SK-N-SH treated with all-trans-retinoic acid at 6 μM for 48 hours (cell line): ENCODE measurements around the gene NRL.

Source experiments
- ATAC-seq: fragments of 200-7000 bp; cut with Tn5 transposase; 3 replicates; pipeline ENCODE4 v1.9.1; 2020; ENCODE audit warnings: mild to moderate bottlenecking, moderate library complexity
- ARNTL ChIP-seq: fragments of 450-650 bp; formaldehyde crosslinking; IDR thresholded peaks from 2 replicates; pipeline ENCODE4 v1.5.0; 2020; ENCODE audit warnings: low read depth, mild to moderate bottlenecking, moderate library complexity, borderline replicate concordance
- GLIS3 ChIP-seq: fragments of 250-450 bp; sonication (Bioruptor Pico); IDR thresholded peaks from 2 replicates; pipeline ENCODE4 v1.5.0; 2020; ENCODE audit warnings: mild to moderate bottlenecking, moderate library complexity
- ISL1 ChIP-seq: fragments of 250-450 bp; sonication (Bioruptor Pico); IDR thresholded peaks from 2 replicates; pipeline ENCODE4 v2.1.2; 2022; ENCODE audit warnings: mild to moderate bottlenecking, moderate library complexity
- OSR1 ChIP-seq: fragments of 250-450 bp; sonication (Bioruptor Pico); IDR thresholded peaks from 2 replicates; pipeline ENCODE4 v1.8.0; 2022; ENCODE audit warnings: moderate library complexity, mild to moderate bottlenecking, inconsistent platforms
- PPARA ChIP-seq: fragments of 250-450 bp; sonication (Bioruptor Pico); IDR thresholded peaks from 2 replicates; pipeline ENCODE4 v1.5.0; 2020; ENCODE audit warnings: mild to moderate bottlenecking, borderline replicate concordance
- RARB ChIP-seq: fragments of 250-450 bp; sonication (Bioruptor Pico); IDR thresholded peaks from 2 replicates; pipeline ENCODE4 v1.8.0; 2021; ENCODE audit warnings: mild to moderate bottlenecking, moderate library complexity
- SNAI2 ChIP-seq: fragments of 250-450 bp; sonication (Bioruptor Pico); IDR thresholded peaks from 2 replicates; pipeline ENCODE4 v1.5.0; 2020; ENCODE audit warnings: mild to moderate bottlenecking, moderate library complexity
- TOX ChIP-seq: fragments of 250-450 bp; sonication (Bioruptor Pico); IDR thresholded peaks from 2 replicates; pipeline ENCODE4 v1.8.0; 2021; ENCODE audit warnings: mild to moderate bottlenecking, moderate library complexity, borderline replicate concordance
- ZC3H10 ChIP-seq: fragments of 250-450 bp; sonication (Bioruptor Pico); IDR thresholded peaks from 2 replicates; pipeline ENCODE4 v1.5.1; 2021; ENCODE audit warnings: mild to moderate bottlenecking, moderate library complexity
- ZFP3 ChIP-seq: fragments of 250-450 bp; sonication (Bioruptor Pico); IDR thresholded peaks from 2 replicates; pipeline ENCODE4 v1.5.0; 2020; ENCODE audit warnings: mild to moderate bottlenecking, moderate library complexity
- ZNF565 ChIP-seq: fragments of 450-650 bp; formaldehyde crosslinking; conservative IDR thresholded peaks from 2 replicates; pipeline ENCODE4 v1.5.0; 2020; ENCODE audit warnings: low read depth, mild to moderate bottlenecking, moderate library complexity
- ZNF70 ChIP-seq: fragments of 450-650 bp; formaldehyde crosslinking; IDR thresholded peaks from 2 replicates; pipeline ENCODE4 v1.5.0; 2020; ENCODE audit warnings: mild to moderate bottlenecking, moderate library complexity
- TF ChIP-seq, protein P1 (sequence below): fragments of 250-450 bp; sonication (Bioruptor Pico); IDR thresholded peaks from 2 replicates; pipeline ENCODE4 v1.5.0; 2020; ENCODE audit warnings: mild to moderate bottlenecking, moderate library complexity
- TF ChIP-seq, protein P2 (sequence below): fragments of 250-450 bp; sonication (Bioruptor Pico); IDR thresholded peaks from 2 replicates; pipeline ENCODE4 v1.5.1; 2020; ENCODE audit warnings: low read depth, mild to moderate bottlenecking, moderate library complexity
- TF ChIP-seq, protein P3 (sequence below): fragments of 250-450 bp; sonication (Bioruptor Pico); IDR thresholded peaks from 2 replicates; pipeline ENCODE4 v1.5.1; 2021; ENCODE audit warnings: mild to moderate bottlenecking, moderate library complexity
- TF ChIP-seq, protein P4 (sequence below): fragments of 250-450 bp; sonication (Bioruptor Pico); IDR thresholded peaks from 2 replicates; pipeline ENCODE4 v1.8.0; 2020; ENCODE audit warnings: mild to moderate bottlenecking, moderate library complexity, borderline replicate concordance

The NRL gene

DNA sequence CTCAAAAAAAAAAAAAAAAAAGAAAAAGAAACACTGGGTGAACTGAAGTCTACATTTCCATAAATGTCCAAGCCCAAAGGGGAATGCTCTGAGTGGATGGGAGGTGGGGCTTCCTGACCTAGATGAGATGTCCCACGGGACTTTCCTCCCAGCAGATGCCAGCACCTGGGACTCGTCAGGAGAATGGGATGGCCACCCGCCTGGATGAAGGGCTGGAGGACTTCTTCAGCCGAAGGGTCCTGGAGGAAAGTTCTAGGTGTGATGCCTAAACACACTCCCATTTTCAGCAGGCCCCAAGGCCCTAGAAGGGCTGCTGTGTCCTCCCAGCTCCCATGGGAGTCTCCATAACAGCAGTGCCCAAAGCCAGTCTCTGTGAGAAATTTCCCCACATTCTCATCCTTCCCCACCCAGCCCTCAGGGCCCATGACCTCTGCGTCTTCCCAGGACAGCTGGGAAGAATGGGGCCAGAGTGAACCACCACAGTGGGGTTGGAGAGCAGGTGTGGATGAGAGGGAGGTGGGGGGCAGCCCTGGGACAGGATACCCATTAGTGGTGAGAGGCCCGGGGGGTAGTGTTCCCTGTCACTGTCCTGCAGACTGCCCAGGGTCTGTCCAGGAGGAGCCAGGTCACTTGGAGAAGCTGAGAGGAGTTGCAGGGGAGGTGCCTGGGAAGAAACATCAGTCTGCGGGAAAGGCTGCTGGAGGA, 50.5 kb downstream of the NRL start (continued):
- TF ChIP-seq, protein P1, sequence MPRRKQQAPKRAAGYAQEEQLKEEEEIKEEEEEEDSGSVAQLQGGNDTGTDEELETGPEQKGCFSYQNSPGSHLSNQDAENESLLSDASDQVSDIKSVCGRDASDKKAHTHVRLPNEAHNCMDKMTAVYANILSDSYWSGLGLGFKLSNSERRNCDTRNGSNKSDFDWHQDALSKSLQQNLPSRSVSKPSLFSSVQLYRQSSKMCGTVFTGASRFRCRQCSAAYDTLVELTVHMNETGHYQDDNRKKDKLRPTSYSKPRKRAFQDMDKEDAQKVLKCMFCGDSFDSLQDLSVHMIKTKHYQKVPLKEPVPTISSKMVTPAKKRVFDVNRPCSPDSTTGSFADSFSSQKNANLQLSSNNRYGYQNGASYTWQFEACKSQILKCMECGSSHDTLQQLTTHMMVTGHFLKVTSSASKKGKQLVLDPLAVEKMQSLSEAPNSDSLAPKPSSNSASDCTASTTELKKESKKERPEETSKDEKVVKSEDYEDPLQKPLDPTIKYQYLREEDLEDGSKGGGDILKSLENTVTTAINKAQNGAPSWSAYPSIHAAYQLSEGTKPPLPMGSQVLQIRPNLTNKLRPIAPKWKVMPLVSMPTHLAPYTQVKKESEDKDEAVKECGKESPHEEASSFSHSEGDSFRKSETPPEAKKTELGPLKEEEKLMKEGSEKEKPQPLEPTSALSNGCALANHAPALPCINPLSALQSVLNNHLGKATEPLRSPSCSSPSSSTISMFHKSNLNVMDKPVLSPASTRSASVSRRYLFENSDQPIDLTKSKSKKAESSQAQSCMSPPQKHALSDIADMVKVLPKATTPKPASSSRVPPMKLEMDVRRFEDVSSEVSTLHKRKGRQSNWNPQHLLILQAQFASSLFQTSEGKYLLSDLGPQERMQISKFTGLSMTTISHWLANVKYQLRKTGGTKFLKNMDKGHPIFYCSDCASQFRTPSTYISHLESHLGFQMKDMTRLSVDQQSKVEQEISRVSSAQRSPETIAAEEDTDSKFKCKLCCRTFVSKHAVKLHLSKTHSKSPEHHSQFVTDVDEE (CRISPR knock-in tag): no peak
- no peak for TF ChIP-seq ISL1 (CRISPR knock-in tag)
- no peak for TF ChIP-seq SNAI2 (CRISPR knock-in tag)
- TF ChIP-seq TOX (CRISPR knock-in tag): no peak

DNA sequence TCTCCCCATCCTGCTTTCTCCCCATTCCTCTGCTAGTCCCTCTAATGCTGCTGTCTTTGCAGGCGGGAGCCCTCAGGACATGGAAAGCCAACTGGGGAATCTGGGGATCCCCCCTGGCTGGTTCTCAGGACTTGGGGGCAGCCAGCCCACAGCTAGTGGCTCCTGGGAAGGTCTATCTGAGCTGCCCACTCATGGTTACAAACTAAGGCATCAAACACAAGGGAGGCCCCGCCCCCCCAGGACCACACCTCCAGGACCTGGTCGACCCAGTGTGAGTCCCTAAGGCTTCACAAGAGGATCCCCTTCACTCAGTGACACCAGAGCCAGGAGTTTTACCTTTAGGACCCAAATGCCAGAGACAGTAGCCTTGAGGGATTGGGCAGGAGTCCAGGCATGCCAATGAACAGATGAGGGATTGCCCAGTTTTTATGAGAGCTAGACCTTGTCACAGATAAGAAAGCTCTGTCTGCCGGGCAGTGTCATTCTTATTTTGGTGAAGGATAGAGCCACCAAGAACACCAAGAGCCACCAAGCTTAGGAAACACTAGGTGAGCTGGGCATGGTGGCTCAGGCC, 51.4 kb downstream of the NRL start:
- TF ChIP-seq ZC3H10 (no peak), OSR1 (CRISPR knock-in tag) (no peak), ZNF70 (CRISPR knock-in tag) (no peak), ARNTL (CRISPR knock-in tag) (no peak), ZNF565 (no peak)
- TF ChIP-seq, protein P1 (CRISPR knock-in tag): no peak
- TF ChIP-seq, protein P2, sequence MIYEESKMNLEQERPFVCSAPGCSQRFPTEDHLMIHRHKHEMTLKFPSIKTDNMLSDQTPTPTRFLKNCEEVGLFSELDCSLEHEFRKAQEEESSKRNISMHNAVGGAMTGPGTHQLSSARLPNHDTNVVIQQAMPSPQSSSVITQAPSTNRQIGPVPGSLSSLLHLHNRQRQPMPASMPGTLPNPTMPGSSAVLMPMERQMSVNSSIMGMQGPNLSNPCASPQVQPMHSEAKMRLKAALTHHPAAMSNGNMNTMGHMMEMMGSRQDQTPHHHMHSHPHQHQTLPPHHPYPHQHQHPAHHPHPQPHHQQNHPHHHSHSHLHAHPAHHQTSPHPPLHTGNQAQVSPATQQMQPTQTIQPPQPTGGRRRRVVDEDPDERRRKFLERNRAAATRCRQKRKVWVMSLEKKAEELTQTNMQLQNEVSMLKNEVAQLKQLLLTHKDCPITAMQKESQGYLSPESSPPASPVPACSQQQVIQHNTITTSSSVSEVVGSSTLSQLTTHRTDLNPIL (CRISPR knock-in tag): no peak
- ATAC-seq: no peak

DNA sequence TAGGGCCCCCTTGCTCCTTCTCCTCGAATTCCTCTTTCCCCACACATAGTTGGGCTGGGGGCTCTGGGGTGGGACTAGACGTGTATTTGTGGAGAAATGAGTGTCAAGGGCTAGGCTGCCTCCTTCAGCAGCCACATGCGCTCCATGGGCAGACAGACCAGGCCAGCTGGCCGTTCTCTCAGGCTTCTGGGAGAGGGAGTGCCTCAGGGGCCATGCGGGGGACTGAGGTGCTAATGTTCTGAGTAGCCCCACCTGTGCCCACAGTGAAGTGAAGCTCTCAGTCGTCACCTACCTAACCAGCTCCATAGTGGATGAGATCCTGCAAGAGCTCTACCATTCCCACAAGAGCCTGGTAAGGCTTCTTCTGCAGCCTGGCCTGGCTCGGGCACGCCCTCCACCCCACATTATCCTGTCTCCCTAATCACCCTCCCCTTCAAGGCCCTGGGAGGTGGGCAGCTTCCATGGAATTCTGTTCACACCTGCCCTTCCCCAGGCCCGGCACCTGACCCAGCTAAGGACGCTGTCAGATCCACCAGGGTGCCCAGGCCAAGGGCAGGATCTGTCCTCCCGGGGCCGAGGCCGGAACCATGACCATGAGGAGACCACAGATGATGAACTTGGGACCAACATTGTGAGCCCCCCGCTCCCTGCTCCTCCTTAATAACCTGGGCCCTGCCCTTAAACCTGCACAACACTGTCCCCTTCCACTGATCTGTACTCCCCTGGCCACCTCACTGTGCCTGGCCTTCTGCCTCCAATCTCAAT, 52.4 kb downstream of the NRL start:
- TF ChIP-seq, protein P1 (CRISPR knock-in tag): no peak
- no peak for ATAC-seq

DNA sequence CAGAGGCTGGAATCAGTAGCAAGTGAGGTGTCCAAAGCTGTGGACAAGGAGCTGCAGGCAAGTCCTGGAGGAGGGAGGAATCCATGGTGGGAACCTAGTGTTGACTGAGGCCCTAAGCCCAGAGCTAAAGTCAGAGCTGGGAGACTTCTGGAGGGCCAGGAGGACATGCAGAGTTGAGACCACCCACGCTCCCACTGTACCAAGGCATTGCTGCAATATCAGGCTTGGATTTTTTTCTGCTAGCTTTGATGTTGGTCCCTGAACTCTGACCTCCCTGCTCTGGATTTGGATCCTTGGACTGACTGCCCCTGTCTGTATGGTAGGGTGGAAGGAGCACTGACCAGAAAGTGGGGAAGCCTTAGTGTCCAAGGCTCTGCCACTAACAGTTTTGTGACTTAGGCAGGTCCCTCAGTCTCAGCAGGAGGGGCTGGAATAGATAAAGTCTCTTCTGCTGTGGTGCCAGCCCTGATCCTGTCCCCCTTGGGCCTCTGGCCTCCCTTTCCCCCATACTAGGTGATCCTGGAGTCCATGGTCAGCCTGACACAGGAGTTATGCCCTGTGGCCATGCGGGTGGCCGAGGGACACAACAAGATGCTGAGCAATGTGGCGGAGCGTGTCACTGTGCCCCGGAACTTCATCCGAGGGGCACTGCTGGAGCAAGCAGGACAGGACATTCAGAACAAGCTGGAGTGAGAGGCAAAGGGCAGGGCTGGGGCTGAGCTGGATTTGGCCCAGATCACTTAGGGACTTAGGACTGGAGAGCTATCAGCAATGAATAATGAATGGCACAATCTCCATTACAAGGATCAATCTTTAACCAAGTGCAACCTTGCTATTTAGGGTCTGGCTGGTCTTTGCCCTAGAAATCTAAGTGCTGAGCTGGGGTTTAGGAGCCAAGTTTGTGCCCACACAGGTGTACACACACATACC, 53.5 kb downstream of the NRL start:
- ATAC-seq: no peak
- TF ChIP-seq PPARA (no peak), ZNF70 (CRISPR knock-in tag) (no peak), GLIS3 (CRISPR knock-in tag) (no peak), ZFP3 (CRISPR knock-in tag) (no peak), RARB (CRISPR knock-in tag) (no peak)
- TF ChIP-seq, protein P3, sequence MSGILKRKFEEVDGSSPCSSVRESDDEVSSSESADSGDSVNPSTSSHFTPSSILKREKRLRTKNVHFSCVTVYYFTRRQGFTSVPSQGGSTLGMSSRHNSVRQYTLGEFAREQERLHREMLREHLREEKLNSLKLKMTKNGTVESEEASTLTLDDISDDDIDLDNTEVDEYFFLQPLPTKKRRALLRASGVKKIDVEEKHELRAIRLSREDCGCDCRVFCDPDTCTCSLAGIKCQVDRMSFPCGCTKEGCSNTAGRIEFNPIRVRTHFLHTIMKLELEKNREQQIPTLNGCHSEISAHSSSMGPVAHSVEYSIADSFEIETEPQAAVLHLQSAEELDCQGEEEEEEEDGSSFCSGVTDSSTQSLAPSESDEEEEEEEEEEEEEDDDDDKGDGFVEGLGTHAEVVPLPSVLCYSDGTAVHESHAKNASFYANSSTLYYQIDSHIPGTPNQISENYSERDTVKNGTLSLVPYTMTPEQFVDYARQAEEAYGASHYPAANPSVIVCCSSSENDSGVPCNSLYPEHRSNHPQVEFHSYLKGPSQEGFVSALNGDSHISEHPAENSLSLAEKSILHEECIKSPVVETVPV (CRISPR knock-in tag): no peak
- TF ChIP-seq, protein P4, sequence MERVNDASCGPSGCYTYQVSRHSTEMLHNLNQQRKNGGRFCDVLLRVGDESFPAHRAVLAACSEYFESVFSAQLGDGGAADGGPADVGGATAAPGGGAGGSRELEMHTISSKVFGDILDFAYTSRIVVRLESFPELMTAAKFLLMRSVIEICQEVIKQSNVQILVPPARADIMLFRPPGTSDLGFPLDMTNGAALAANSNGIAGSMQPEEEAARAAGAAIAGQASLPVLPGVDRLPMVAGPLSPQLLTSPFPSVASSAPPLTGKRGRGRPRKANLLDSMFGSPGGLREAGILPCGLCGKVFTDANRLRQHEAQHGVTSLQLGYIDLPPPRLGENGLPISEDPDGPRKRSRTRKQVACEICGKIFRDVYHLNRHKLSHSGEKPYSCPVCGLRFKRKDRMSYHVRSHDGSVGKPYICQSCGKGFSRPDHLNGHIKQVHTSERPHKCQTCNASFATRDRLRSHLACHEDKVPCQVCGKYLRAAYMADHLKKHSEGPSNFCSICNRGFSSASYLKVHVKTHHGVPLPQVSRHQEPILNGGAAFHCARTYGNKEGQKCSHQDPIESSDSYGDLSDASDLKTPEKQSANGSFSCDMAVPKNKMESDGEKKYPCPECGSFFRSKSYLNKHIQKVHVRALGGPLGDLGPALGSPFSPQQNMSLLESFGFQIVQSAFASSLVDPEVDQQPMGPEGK (CRISPR knock-in tag): no peak
